Transverse colon (tissue), 4 donors: Measurements from ENCODE around the gene E4F1. TPM values are rescaled to one million over a fixed set of nuclear protein-coding genes. Genes with fewer than 3 reads are reported as not detected.

Experiments used
- DNase-seq: peaks from one replicate; pipeline ENCODE4 v3.0.0-alpha.2; 2019
- H3K27ac ChIP-seq, 4 donors: fragments of 200-600 bp; sonication (generic); 2 replicates each; pipeline ENCODE4 v1.5.1; 2016 to 2018; ENCODE audit warnings: inconsistent platforms in 4 of 4
- H3K27me3 ChIP-seq: fragments of 200-600 bp; sonication (generic); 2 replicates; pipeline ENCODE4 v1.5.1; 2017; ENCODE audit warnings: inconsistent platforms
- H3K36me3 ChIP-seq, 4 donors: fragments of 200-600 bp; sonication (generic); 2 replicates each; pipeline ENCODE4 v1.5.1; 2017 to 2019; ENCODE audit warnings: inconsistent platforms in 4 of 4
- H3K4me1 ChIP-seq, 4 donors: fragments of 200-600 bp; sonication (generic); 2 replicates each; pipeline ENCODE4 v1.5.1; 2017 to 2020; ENCODE audit warnings: inconsistent platforms in 4 of 4
- H3K4me3 ChIP-seq, 4 donors: fragments of 200-600 bp; sonication (generic); 1 replicate in 1 of 4; 2 replicates in 3 of 4; pipeline versions ENCODE4 v1.5.1 to v1.6.1; 2017 to 2019; ENCODE audit warnings: inconsistent platforms in 4 of 4
- H3K9me3 ChIP-seq, 2 donors: fragments of 200-600 bp; sonication (generic); 2 replicates each; pipeline ENCODE4 v1.5.1; 2017 to 2019; ENCODE audit warnings: inconsistent platforms in 2 of 2
- CTCF ChIP-seq, 5 experiments: fragments of 200-600 bp in 3 of 5; fragments of 450-650 bp in 2 of 5; sonication (generic) in 3 of 5; IDR thresholded peaks; 1 replicate in 2 of 5; 2 replicates in 3 of 5; pipeline ENCODE4 v1.5.1; 2016 to 2017; ENCODE audit warnings: antibody characterized with exemption in 5 of 5, inconsistent platforms in 3 of 5, mild to moderate bottlenecking in 2 of 5, moderate library complexity in 1 of 5
- EP300 ChIP-seq: sonication (generic); formaldehyde crosslinking; IDR thresholded peaks from one replicate; pipeline ENCODE4 v1.6.1; 2017; ENCODE audit warnings: antibody characterized with exemption, low read depth
- POLR2A ChIP-seq: fragments of 450-650 bp; IDR thresholded peaks from one replicate; pipeline ENCODE4 v1.6.1; 2016; ENCODE audit warnings: antibody characterized with exemption, mild to moderate bottlenecking, moderate library complexity
- POLR2AphosphoS5 ChIP-seq, 3 donors: sonication (generic); formaldehyde crosslinking; IDR thresholded peaks; one replicate each; pipeline ENCODE4 v1.6.1; 2016; ENCODE audit warnings: antibody characterized with exemption in 3 of 3
- WGBS, 2 donors: methylation state at CpG; one replicate each; pipeline ENCODE4 v1.1.5; 2018; ENCODE audit warnings: low coverage in 1 of 2; 5-methylcytosine and 5-hydroxymethylcytosine counted together
- in situ Hi-C, 4 donors: fragments of 200-750 bp; cut with MboI; loops; one replicate each; pipeline versions ENCODE4 v1.15.0 to v1.15.1; 2017; ENCODE audit warnings: low sequenced_read_pairs in 3 of 4, low pct_ligation_motif_present in 1 of 4, low pct_unique_long_range_greater_than_20kb in 1 of 4
- intact Hi-C: fragments of 100-400 bp; cut with DNase I; formaldehyde crosslinking; loops from one replicate; pipeline ENCODE4 v1.15.1; 2023; ENCODE audit warnings: low total_unique reads
- total RNA-seq, 4 donors: library from RNA; depleted of rRNA; stranded (reverse); fragments of >200 nt; gene quantifications; one replicate each; pipeline ENCODE4 v1.1.0, GENCODE V29; 2016

Gene E4F1
- total RNA-seq, 4 donors from 2014 or later: 36.5 to 124 (median 53.6) TPM

GRCh38 chr16:2230376-2230775, 7.0 kb downstream of the E4F1 start:
- 92% methylated on average over 13 of the region's 13 CpGs; no CpG with 5 or more reads in 1 of the 2 donors for WGBS, 2 donors
- TF ChIP-seq EP300 (no peak), POLR2AphosphoS5 (IDR thresholded peaks at IDR 0.05) (no peak), POLR2A (no peak), CTCF (IDR thresholded peaks at IDR 0.05) (no peak)
- Histone ChIP-seq H3K27me3 (peaks cover 3% of the 10 kb centered on the region), H3K4me1 (peaks cover 3 to 19% (median 8%) of the 10 kb centered on the region in 4 donors), H3K9me3 (no peaks in the 10 kb centered on the region), H3K4me3 (no peak overlapping the region), H3K36me3 (peaks cover 0 to 57% (median 17%) of the 10 kb centered on the region in 4 donors), H3K27ac (no peak overlapping the region)
- in situ Hi-C loops (no loop called here), intact Hi-C loops (loop anchor here (10.0 kb wide), 1 partner anchor 226 kb away; the partner anchor contains the start of gene ZNF598)
- no peak for DNase-seq

- intact Hi-C loops: loop anchor here (1.0 to 10.0 kb wide), 2 partner anchors 37 to 226 kb away; partner anchors contain the start of genes RNPS1 and ZNF598
- WGBS, 2 donors: 73 to 83% methylated on average over 8 to 27 of the region's 29 CpGs
- Histone ChIP-seq H3K27me3 (peaks cover 12% of the 10 kb centered on the region), H3K4me3 (no peak overlapping the region), H3K9me3 (no peaks in the 10 kb centered on the region), H3K4me1 (peaks cover 4 to 20% (median 6%) of the 10 kb centered on the region in 4 donors), H3K27ac (no peak overlapping the region), H3K36me3 (peaks cover 0 to 59% (median 18%) of the 10 kb centered on the region in 4 donors)
- in situ Hi-C loops: no loop called here
- no peak for TF ChIP-seq CTCF (IDR thresholded peaks at IDR 0.05)
- no peak for TF ChIP-seq POLR2A
- no peak for TF ChIP-seq POLR2AphosphoS5 (IDR thresholded peaks at IDR 0.05)
- no peak for TF ChIP-seq EP300
- no peak for DNase-seq
Measured at GRCh38 chr16:2231016-2231931, 7.9 kb downstream of the E4F1 start.

DNA sequence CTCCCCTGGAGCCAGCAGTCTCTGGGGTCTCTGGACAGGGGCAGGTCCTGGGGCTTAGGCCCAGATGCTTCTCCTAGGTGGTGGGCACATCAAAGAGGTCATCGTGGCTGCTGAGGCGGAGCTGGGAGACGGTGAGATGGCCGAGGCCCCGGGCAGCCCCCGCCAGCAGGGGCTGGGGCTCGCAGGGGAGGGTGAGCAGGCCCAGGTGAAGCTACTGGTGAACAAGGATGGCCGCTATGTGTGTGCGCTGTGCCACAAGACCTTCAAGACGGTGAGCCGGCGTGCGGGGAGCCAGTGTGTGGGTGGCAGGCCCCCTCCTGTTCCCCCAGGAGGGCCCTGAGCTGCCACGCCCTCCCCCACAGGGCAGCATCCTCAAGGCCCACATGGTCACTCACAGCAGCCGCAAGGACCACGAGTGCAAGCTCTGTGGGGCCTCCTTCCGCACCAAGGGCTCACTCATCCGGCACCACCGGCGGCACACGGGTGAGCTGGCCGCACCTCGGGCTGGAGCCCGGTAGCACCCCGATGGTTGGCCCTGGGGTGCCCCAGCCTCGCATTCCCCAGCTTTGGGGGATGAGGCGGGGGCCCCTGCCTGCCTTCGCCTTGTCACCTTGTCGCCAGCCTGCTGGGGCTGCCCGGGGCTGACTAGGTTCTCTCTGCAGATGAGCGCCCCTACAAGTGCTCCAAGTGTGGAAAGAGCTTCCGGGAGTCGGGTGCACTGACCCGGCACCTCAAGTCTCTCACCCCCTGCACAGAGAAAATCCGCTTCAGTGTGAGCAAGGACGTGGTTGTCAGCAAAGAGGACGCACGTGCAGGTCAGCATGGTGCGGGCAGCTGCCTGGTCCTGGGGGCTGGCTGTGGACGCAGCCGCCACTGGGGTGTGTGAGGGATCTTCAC, 9.0 kb downstream of the E4F1 start:
- WGBS, 2 donors: 87% methylated on average over 38 of the region's 41 CpGs; no CpG with 5 or more reads in 1 of the 2 donors
- in situ Hi-C loops (no loop called here), intact Hi-C loops (loop anchor here (10.0 kb wide), 1 partner anchor 228 kb away; the partner anchor contains the start of gene ZNF598)
- peaks cover 12 to 22% (median 16%) of the 10 kb centered on the region in 4 donors for H3K4me1 ChIP-seq
- H3K36me3 ChIP-seq: peaks cover 0 to 59% (median 18%) of the 10 kb centered on the region in 4 donors
- no peaks in the 10 kb centered on the region for H3K9me3 ChIP-seq
- TF ChIP-seq POLR2A (no peak), CTCF (IDR thresholded peaks at IDR 0.05) (no peak), POLR2AphosphoS5 (IDR thresholded peaks at IDR 0.05) (no peak), EP300 (no peak)
- peaks cover 22% of the 10 kb centered on the region for H3K27me3 ChIP-seq
- DNase-seq: no peak
- no peak overlapping the region for H3K27ac ChIP-seq
- no peak overlapping the region for H3K4me3 ChIP-seq
